Suprapubic skin (tissue), 4 donors: Measurements from ENCODE around the gene ABHD1. TPM values are rescaled to one million over a fixed set of nuclear protein-coding genes. Genes with fewer than 3 reads are reported as not detected.
"Not testable (repeated sequence)": the region's sequence is repeated elsewhere in the genome, so short reads cannot be mapped to it uniquely, and the experiment has no call there.

Experiments used
- DNase-seq, 2 donors: peaks; one replicate each; pipeline ENCODE4 v3.0.0-alpha.2; 2019; ENCODE audit warnings: low spot score in 2 of 2
- H3K27ac ChIP-seq: fragments of 200-600 bp; sonication (generic); one replicate; pipeline ENCODE4 v1.5.1; 2019
- H3K27me3 ChIP-seq: fragments of 200-600 bp; sonication (generic); one replicate; pipeline ENCODE4 v1.5.1; 2019
- H3K36me3 ChIP-seq: fragments of 200-600 bp; sonication (generic); one replicate; pipeline ENCODE4 v1.5.1; 2019
- H3K4me1 ChIP-seq: fragments of 200-600 bp; sonication (generic); one replicate; pipeline ENCODE4 v1.5.1; 2019
- H3K4me3 ChIP-seq: fragments of 200-600 bp; sonication (generic); one replicate; pipeline ENCODE4 v1.5.1; 2019; ENCODE audit warnings: mild to moderate bottlenecking
- H3K9me3 ChIP-seq: fragments of 200-600 bp; sonication (generic); one replicate; pipeline ENCODE4 v1.5.1; 2019
- CTCF ChIP-seq, 2 donors: fragments of 200-600 bp in 1 of 2; fragments of 450-650 bp in 1 of 2; sonication (generic) in 1 of 2; IDR thresholded peaks; one replicate each; pipeline ENCODE4 v1.5.1; 2016 to 2019; ENCODE audit warnings: antibody characterized with exemption in 2 of 2, mild to moderate bottlenecking in 1 of 2, moderate library complexity in 1 of 2
- EP300 ChIP-seq: sonication (generic); formaldehyde crosslinking; IDR thresholded peaks from one replicate; pipeline ENCODE4 v1.6.1; 2017; ENCODE audit warnings: antibody characterized with exemption
- POLR2A ChIP-seq, 2 donors: fragments of 450-650 bp; IDR thresholded peaks; one replicate each; pipeline ENCODE4 v1.6.1; 2017; ENCODE audit warnings: antibody characterized with exemption in 2 of 2, mild to moderate bottlenecking in 2 of 2, moderate library complexity in 2 of 2
- POLR2AphosphoS5 ChIP-seq, 3 donors: sonication (generic); formaldehyde crosslinking; IDR thresholded peaks; one replicate each; pipeline ENCODE4 v1.6.1; 2017; ENCODE audit warnings: antibody characterized with exemption in 3 of 3
- WGBS: methylation state at CpG from one replicate; pipeline ENCODE4 v1.1.5; 2018; 5-methylcytosine and 5-hydroxymethylcytosine counted together
- total RNA-seq, 4 donors: library from RNA; depleted of rRNA; stranded (reverse); fragments of >200 nt; gene quantifications; one replicate each; pipeline ENCODE4 v1.1.0, GENCODE V29; 2016

ABHD1 gene
- total RNA-seq, 4 donors from 2014 or later = not detected

GRCh38 chr2:27102329-27102728 lies 21.3 kb upstream of the ABHD1 start:
- Histone ChIP-seq H3K9me3 (no peaks in the 10 kb centered on the region), H3K27ac (no peak overlapping the region), H3K4me3 (no peak overlapping the region), H3K4me1 (no peaks in the 10 kb centered on the region), H3K27me3 (no peaks in the 10 kb centered on the region), H3K36me3 (no peaks in the 10 kb centered on the region)
- no peak for TF ChIP-seq POLR2AphosphoS5 (IDR thresholded peaks at IDR 0.05)
- TF ChIP-seq POLR2A (IDR thresholded peaks at IDR 0.05) = no peak
- no peak for TF ChIP-seq EP300
- TF ChIP-seq CTCF (IDR thresholded peaks at IDR 0.05) = no peak
- no peak for DNase-seq
- WGBS = 76% methylated on average over 4 of the region's 5 CpGs

- H3K36me3 ChIP-seq = no peaks in the 10 kb centered on the region
- no peak overlapping the region for H3K27ac ChIP-seq
- H3K27me3 ChIP-seq = no peaks in the 10 kb centered on the region
- no peak overlapping the region for H3K4me3 ChIP-seq
- H3K9me3 ChIP-seq = no peaks in the 10 kb centered on the region
- TF ChIP-seq POLR2AphosphoS5 (IDR thresholded peaks at IDR 0.05) = no peak
- TF ChIP-seq CTCF (IDR thresholded peaks at IDR 0.05) = no peak
- TF ChIP-seq POLR2A (IDR thresholded peaks at IDR 0.05) = no peak
- no peak for TF ChIP-seq EP300
- DNase-seq = no peak
- 73% methylated on average over 3 of the region's 3 CpGs for WGBS
- no peaks in the 10 kb centered on the region for H3K4me1 ChIP-seq
Measured at GRCh38 chr2:27105981-27106380, 17.6 kb upstream of the ABHD1 start.

GRCh38 chr2:27108221-27108620 lies 15.4 kb upstream of the ABHD1 start:
- 83% methylated on average over 2 of the region's 2 CpGs for WGBS
- DNase-seq = no peak
- Histone ChIP-seq H3K27ac (no peak overlapping the region), H3K27me3 (no peaks in the 10 kb centered on the region), H3K9me3 (no peaks in the 10 kb centered on the region), H3K36me3 (no peaks in the 10 kb centered on the region), H3K4me3 (no peak overlapping the region), H3K4me1 (no peaks in the 10 kb centered on the region)
- no peak for TF ChIP-seq EP300
- TF ChIP-seq CTCF (IDR thresholded peaks at IDR 0.05) = no peak
- TF ChIP-seq POLR2AphosphoS5 (IDR thresholded peaks at IDR 0.05) = no peak
- no peak for TF ChIP-seq POLR2A (IDR thresholded peaks at IDR 0.05)

GRCh38 chr2:27109083-27109482 lies 14.5 kb upstream of the ABHD1 start:
- no peak for TF ChIP-seq POLR2AphosphoS5 (IDR thresholded peaks at IDR 0.05)
- TF ChIP-seq EP300 = no peak
- no peak for TF ChIP-seq POLR2A (IDR thresholded peaks at IDR 0.05)
- TF ChIP-seq CTCF (IDR thresholded peaks at IDR 0.05) = no peak
- Histone ChIP-seq H3K27me3 (no peaks in the 10 kb centered on the region), H3K4me1 (no peaks in the 10 kb centered on the region), H3K27ac (no peak overlapping the region), H3K36me3 (no peaks in the 10 kb centered on the region), H3K4me3 (no peak overlapping the region), H3K9me3 (no peaks in the 10 kb centered on the region)
- DNase-seq = no peak
- 87% methylated on average over 3 of the region's 3 CpGs for WGBS

- not testable (repeated sequence) for H3K36me3 ChIP-seq, H3K27ac ChIP-seq, H3K4me1 ChIP-seq, H3K4me3 ChIP-seq, DNase-seq, H3K9me3 ChIP-seq, H3K27me3 ChIP-seq
- 87% methylated on average over 24 of the region's 24 CpGs for WGBS
Measured at GRCh38 chr2:27110603-27111352, 12.8 kb upstream of the ABHD1 start.

GRCh38 chr2:27111392-27112078 lies 12.1 kb upstream of the ABHD1 start:
- 96% methylated on average over 12 of the region's 49 CpGs for WGBS
- H3K9me3 ChIP-seq = not testable (repeated sequence)

More at GRCh38 chr2:27111392-27112078, 12.1 kb upstream of the ABHD1 start:
- H3K4me3 ChIP-seq, DNase-seq, H3K27me3 ChIP-seq, H3K27ac ChIP-seq, H3K4me1 ChIP-seq, H3K36me3 ChIP-seq: not testable (repeated sequence)
